ENCODE results near the gene WFIKKN2. TPM values are rescaled to one million over a fixed set of nuclear protein-coding genes. Genes with fewer than 3 reads are reported as not detected.

Gene WFIKKN2
- total and polyA plus RNA-seq, 2 of the 13 experiments (the other 11 are each of a cell fraction or from before 2014, with no cell fraction given) = not detected

DNA sequence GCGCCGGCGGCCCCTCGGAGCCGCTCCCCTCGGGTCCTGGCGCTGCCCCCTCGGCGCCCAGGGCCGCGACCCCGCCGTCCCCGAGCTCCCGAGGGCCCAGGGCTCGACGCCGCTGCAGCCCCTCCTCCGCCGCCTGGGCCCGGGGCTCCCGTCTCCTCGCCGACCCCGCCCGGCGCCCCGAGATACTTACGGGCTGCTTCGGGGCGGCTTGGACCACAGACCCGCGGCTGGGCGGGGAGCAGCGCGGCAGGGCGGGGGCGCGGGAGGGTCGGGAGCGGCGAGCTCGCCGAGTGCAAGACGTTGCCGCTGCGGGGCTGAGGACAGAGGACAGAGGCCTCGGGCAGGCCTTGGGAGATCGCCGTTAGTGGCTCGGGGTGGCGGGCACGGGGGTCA lies 30.5 kb downstream of the WFIKKN2 start (continued):
- TF ChIP-seq, protein P1, sequence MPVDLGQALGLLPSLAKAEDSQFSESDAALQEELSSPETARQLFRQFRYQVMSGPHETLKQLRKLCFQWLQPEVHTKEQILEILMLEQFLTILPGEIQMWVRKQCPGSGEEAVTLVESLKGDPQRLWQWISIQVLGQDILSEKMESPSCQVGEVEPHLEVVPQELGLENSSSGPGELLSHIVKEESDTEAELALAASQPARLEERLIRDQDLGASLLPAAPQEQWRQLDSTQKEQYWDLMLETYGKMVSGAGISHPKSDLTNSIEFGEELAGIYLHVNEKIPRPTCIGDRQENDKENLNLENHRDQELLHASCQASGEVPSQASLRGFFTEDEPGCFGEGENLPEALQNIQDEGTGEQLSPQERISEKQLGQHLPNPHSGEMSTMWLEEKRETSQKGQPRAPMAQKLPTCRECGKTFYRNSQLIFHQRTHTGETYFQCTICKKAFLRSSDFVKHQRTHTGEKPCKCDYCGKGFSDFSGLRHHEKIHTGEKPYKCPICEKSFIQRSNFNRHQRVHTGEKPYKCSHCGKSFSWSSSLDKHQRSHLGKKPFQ (CRISPR knock-in tag; IDR thresholded peaks at IDR 0.05; ENCODE audit: insufficient replicate concordance) = peak; percentile 6
- TF ChIP-seq SRSF4 (IDR thresholded peaks at IDR 0.05; ENCODE audit: low read depth, low read length, poor library complexity, severe bottlenecking) (peak; percentile 53), ZBTB8A (CRISPR knock-in tag; IDR thresholded peaks at IDR 0.05; ENCODE audit: borderline replicate concordance, low read depth) (peak; percentile 59; the same call in 1 of the 2 replicates), ZNF24 (IDR thresholded peaks at IDR 0.05) (0 out of 2 replicates have a peak, but pooled peaks have one; percentile 38), EZH2 (conservative IDR thresholded peaks at IDR 0.05; ENCODE audit: low read depth, low read length) (no peak), ZNF530 (CRISPR knock-in tag; IDR thresholded peaks at IDR 0.05; ENCODE audit: low read depth) (0 out of 2 replicates have a peak, but pooled peaks have one; percentile 23), AGO2 (optimal IDR thresholded peaks at IDR 0.05; ENCODE audit: low read depth, low read length) (peak; percentile 98), ZNF709 (CRISPR knock-in tag; IDR thresholded peaks at IDR 0.05) (0 out of 2 replicates have a peak, but pooled peaks have one; percentile 4), ZNF136 (CRISPR knock-in tag; IDR thresholded peaks at IDR 0.05; ENCODE audit: low read depth) (no peak), ZNF567 (CRISPR knock-in tag; IDR thresholded peaks at IDR 0.05; ENCODE audit: borderline replicate concordance) (peak; percentile 83; the same call in 1 of the 2 replicates)
- TF ChIP-seq, protein P2, sequence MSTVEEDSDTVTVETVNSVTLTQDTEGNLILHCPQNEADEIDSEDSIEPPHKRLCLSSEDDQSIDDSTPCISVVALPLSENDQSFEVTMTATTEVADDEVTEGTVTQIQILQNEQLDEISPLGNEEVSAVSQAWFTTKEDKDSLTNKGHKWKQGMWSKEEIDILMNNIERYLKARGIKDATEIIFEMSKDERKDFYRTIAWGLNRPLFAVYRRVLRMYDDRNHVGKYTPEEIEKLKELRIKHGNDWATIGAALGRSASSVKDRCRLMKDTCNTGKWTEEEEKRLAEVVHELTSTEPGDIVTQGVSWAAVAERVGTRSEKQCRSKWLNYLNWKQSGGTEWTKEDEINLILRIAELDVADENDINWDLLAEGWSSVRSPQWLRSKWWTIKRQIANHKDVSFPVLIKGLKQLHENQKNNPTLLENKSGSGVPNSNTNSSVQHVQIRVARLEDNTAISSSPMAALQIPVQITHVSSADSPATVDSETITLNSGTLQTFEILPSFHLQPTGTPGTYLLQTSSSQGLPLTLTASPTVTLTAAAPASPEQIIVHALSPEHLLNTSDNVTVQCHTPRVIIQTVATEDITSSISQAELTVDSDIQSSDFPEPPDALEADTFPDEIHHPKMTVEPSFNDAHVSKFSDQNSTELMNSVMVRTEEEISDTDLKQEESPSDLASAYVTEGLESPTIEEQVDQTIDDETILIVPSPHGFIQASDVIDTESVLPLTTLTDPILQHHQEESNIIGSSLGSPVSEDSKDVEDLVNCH (CRISPR knock-in tag; IDR thresholded peaks at IDR 0.05) = 0 out of 2 replicates have a peak, but pooled peaks have one; percentile 32
